MM.1S (cell line): ENCODE data around the gene PEX14.

Experiments
- DNase-seq: peaks from one replicate; pipeline ENCODE4 v3.0.0-alpha.2; 2015
- H2AFZ ChIP-seq: fragments of 300-600 bp; sonication (generic); 2 replicates; pipeline ENCODE4 v1.6.0; 2016; ENCODE audit warnings: antibody characterized with exemption, low read length
- H3F3A ChIP-seq: fragments of 300-600 bp; sonication (generic); 2 replicates; pipeline ENCODE4 v1.6.1; 2016; ENCODE audit warnings: mild to moderate bottlenecking, antibody characterized with exemption, low read length, moderate library complexity, mixed read lengths; ENCODE audit not compliant: insufficient read depth
- H3K27ac ChIP-seq: fragments of 300-600 bp; sonication (generic); 2 replicates; pipeline ENCODE4 v1.5.1; 2016; ENCODE audit warnings: mild to moderate bottlenecking, low read length
- H3K27me3 ChIP-seq: fragments of 300-600 bp; sonication (generic); replicated peaks from 2 replicates; pipeline ENCODE4 v1.6.0; 2016; ENCODE audit warnings: low read length; ENCODE audit not compliant: insufficient read depth
- H3K36me3 ChIP-seq: fragments of 300-600 bp; sonication (generic); replicated peaks from 2 replicates; pipeline ENCODE4 v1.6.1; 2016; ENCODE audit warnings: mild to moderate bottlenecking, low read length, mixed read lengths; ENCODE audit not compliant: insufficient read depth
- H3K4me1 ChIP-seq: fragments of 300-600 bp; sonication (generic); 2 replicates; pipeline ENCODE4 v1.6.1; 2016; ENCODE audit warnings: low read length, mixed read lengths
- H3K4me2 ChIP-seq: fragments of 300-600 bp; sonication (generic); 2 replicates; pipeline ENCODE4 v1.6.0; 2016; ENCODE audit warnings: low read depth, low read length
- H3K4me3 ChIP-seq: fragments of 300-600 bp; sonication (generic); 2 replicates; pipeline ENCODE4 v1.5.1; 2016; ENCODE audit warnings: low read length, mixed read lengths
- H3K79me2 ChIP-seq: fragments of 300-600 bp; sonication (generic); 2 replicates; pipeline ENCODE4 v1.6.1; 2016; ENCODE audit warnings: mixed run types, low read length, mixed read lengths
- H3K9ac ChIP-seq: fragments of 300-600 bp; sonication (generic); 2 replicates; pipeline ENCODE4 v1.6.1; 2016; ENCODE audit warnings: low read length, mixed read lengths
- H3K9me2 ChIP-seq: fragments of 300-600 bp; sonication (generic); replicated peaks from 2 replicates; pipeline ENCODE4 v1.6.1; 2016; ENCODE audit warnings: mild to moderate bottlenecking, low read length, mixed read lengths; ENCODE audit not compliant: insufficient read depth
- H3K9me3 ChIP-seq: fragments of 300-600 bp; sonication (generic); replicated peaks from 2 replicates; pipeline ENCODE4 v1.6.1; 2016; ENCODE audit warnings: mild to moderate bottlenecking, low read length, mixed read lengths; ENCODE audit not compliant: insufficient read depth
- H4K20me1 ChIP-seq: fragments of 300-600 bp; sonication (generic); 2 replicates; pipeline ENCODE4 v1.6.1; 2016; ENCODE audit warnings: mild to moderate bottlenecking, low read length, moderate library complexity, mixed read lengths; ENCODE audit not compliant: insufficient read depth
- CTCF ChIP-seq: fragments of 300-600 bp; sonication (generic); IDR thresholded peaks from 2 replicates; pipeline ENCODE4 v1.5.1; 2016; ENCODE audit warnings: antibody characterized with exemption, low read length, mixed read lengths
- EZH2 ChIP-seq: fragments of 300-600 bp; sonication (generic); optimal IDR thresholded peaks from 2 replicates; pipeline ENCODE3; 2017; ENCODE audit warnings: low read depth, mild to moderate bottlenecking, antibody characterized with exemption, low read length, mixed read lengths
- EZH2phosphoT487 ChIP-seq: fragments of 300-600 bp; sonication (generic); IDR thresholded peaks from 2 replicates; pipeline ENCODE4 v1.6.1; 2018; ENCODE audit warnings: antibody characterized with exemption, low read length

The PEX14 gene

GRCh38 chr1:10457875-10458274 is 16.9 kb upstream of the PEX14 start:
- Histone ChIP-seq H3K4me2 (peak overlapping the region; percentile 49; the same call in 1 of the 2 replicates), H4K20me1 (no peaks in the 10 kb centered on the region), H3K4me3 (no peak overlapping the region), H3K36me3 (no peaks in the 10 kb centered on the region), H3K9me3 (no peaks in the 10 kb centered on the region), H3F3A (peaks cover 19% of the 10 kb centered on the region), H2AFZ (peak overlapping the region; percentile 35; the same call in 1 of the 2 replicates), H3K27ac (peak overlapping the region; percentile 48; the same call in 1 of the 2 replicates), H3K27me3 (no peaks in the 10 kb centered on the region), H3K9me2 (no peaks in the 10 kb centered on the region), H3K9ac (no peak overlapping the region), H3K79me2 (no peaks in the 10 kb centered on the region), H3K4me1 (peaks cover 12% of the 10 kb centered on the region)
- no peak for DNase-seq
- no peak for TF ChIP-seq EZH2phosphoT487
- no peak for TF ChIP-seq EZH2
- TF ChIP-seq CTCF, result no peak

GRCh38 chr1:10459184-10459583 is 15.6 kb upstream of the PEX14 start:
- Histone ChIP-seq H2AFZ (no peak overlapping the region), H3K79me2 (no peaks in the 10 kb centered on the region), H3K9me2 (no peaks in the 10 kb centered on the region), H3K9me3 (no peaks in the 10 kb centered on the region), H3F3A (peaks cover 19% of the 10 kb centered on the region), H3K4me1 (peaks cover 12% of the 10 kb centered on the region), H3K27ac (no peak overlapping the region), H4K20me1 (no peaks in the 10 kb centered on the region), H3K9ac (no peak overlapping the region), H3K4me2 (no peak overlapping the region), H3K27me3 (no peaks in the 10 kb centered on the region), H3K36me3 (no peaks in the 10 kb centered on the region), H3K4me3 (no peak overlapping the region)
- no peak for DNase-seq
- no peak for TF ChIP-seq EZH2phosphoT487
- TF ChIP-seq CTCF, result no peak
- TF ChIP-seq EZH2, result no peak

- Histone ChIP-seq H3K9me2 (no peaks in the 10 kb centered on the region), H3K36me3 (no peaks in the 10 kb centered on the region), H3K27ac (no peak overlapping the region), H4K20me1 (no peaks in the 10 kb centered on the region), H3K4me1 (peaks cover 8% of the 10 kb centered on the region; the same call in 1 of the 2 replicates), H3K27me3 (no peaks in the 10 kb centered on the region), H3F3A (no peaks in the 10 kb centered on the region), H3K9me3 (no peaks in the 10 kb centered on the region), H3K79me2 (peaks cover 12% of the 10 kb centered on the region), H2AFZ (no peak overlapping the region), H3K4me3 (no peak overlapping the region), H3K4me2 (no peak overlapping the region), H3K9ac (no peak overlapping the region)
- TF ChIP-seq EZH2phosphoT487 (no peak), EZH2 (no peak), CTCF (no peak)
- no peak for DNase-seq
Observed at GRCh38 chr1:10467078-10467477, 7.7 kb upstream of the PEX14 start.
